Embryonic facial prominence (tissue), 1 donor: ENCODE data around the gene SSU72.
A peak's percentile ranks its signal among the peaks of the same experiment; 100 is the strongest.
"Not testable (repeated sequence)": the region's sequence is repeated elsewhere in the genome, so short reads cannot be mapped to it uniquely, and the experiment has no call there.

Source experiments
- DNase-seq: peaks from one replicate; pipeline ENCODE4 v3.0.0-alpha.2; 2016; ENCODE audit errors: extremely low spot score

The SSU72 gene

DNA sequence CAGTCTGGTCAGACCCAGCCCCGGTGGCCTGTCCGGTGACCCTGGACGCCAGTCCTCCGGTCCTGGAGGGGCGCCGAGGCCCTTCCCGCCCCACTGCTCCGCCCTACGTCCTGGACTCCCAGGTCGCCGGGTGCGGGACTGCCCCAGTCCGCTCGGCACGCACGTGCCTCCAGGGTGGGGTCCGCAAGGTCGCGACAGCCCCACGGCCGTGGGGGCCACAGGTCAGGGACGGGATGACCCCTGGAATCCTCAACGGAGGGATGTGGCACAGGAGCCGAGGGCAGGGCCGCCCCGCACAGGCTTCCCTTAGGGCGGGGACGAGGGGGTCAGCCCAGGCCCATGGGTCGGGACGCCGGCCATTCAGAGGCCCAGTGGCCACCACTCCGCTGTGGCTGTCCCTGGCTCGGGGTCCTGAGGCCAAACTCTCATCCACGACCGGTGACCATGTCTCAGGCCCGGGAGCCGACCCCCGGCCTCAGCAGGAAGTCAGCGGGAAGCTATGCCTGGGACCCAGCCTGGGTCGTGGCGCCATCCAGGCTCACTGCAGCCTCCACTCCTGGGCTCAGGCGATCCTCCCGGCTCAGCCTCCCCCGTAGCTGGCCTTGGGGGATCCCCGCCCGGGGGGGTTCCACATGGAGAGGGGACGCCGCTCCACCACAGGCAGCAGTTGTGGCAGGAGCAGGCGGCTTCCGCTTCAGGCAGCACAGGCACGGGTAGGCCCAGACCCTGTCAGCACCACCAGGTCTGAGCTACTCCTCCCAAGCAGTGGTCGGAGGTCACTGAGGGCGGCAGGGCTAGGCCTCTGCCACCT, 33.6 kb downstream of the SSU72 start:
- DNase-seq, result no peak

DNA sequence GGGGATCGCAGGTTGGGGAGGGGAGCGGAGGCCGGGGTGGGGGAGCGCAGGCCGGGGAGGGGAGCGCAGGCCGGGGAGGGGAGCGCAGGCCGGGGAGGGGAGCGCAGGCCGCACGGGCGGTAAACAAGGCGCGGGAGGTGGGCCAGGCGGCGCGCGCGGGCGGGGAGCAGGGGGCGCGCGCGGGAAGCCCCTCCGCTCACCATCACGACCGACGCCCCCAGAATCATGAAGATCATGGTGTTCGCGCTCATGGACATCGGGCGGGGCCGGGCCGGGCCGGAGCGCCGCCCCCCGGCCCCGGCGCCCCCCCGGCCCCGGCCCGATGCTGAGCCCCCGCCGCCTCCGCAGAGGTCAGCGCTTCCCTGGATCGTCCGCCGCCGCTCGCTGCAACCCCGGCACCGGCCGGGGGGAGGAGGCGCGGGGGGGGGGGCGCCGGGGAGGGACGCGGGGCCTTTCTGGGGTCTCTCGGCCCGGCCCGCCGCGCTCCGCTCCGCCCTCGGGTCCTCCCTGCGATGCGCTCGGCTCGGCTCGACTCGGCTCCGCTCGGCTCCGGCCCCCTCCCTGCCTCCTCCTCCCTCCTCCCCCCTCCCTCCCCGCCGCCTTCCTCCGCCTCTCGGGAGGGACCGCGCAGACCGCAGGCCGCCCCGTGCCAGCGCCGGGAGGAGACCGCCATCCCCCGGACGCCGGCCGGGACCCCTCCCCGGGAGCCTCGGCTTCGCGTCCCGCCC, 34.4 kb downstream of the SSU72 start, which contains the start of gene TMEM240:
TMEM240 (minus strand) TSS at position 535 of the 728 bp plus-strand sequence; CDS start at position 257, 278 bp downstream.
- DNase-seq, result peak; percentile 65

DNA sequence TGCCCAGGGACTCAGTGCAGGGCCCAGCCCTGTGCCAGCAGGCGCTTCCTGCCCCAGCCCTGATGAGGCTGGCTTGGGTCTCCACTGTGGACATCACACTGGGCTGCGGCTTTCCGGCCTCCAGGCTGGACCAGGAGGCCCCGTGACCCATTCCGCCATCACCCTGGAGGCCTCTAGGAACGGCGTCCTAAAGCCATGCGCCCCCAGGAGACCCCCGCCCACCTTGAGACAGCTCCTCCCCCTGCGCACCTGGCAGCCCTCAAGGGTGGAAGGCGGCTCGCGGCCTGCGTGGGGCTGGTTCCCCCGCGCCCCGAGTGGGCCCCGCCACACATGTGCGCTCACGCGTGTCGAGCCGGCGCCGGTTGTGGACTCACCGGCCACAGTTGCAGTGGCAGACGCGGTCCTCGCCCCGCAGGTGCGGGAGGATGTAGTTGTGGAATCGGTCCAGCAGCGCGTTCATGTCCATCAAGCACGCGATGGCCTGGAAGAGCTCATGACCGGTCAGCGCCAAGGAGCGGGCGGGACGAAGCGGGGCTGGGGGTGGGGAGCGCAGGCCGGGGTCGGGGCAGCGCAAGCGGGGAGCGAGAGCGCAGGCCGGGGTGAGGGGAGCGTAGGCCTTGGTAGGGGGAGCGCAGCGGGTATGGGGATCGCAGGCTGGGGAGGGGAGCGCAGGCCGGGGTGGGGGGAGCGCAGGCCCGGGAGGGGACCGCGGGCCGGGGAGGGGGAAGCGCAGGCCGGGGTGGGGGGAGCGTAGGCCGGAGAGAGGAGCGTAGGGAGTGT, 35.2 kb downstream of the SSU72 start:
- DNase-seq, result no peak

DNA sequence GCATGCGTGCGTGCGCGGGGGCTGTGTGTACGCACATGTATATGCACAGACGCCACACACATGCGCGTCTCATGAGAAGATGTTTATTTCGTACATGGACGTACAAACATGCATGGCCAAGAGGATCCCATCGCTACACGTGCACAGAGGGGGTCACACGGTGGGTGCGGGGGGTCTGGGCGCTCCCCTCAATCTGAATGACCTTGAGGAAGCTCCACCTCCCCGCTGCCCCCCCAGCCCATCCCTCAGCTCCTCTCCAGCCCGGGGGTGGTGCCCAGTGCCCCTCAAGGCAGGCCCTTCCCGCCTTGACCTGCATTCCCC, 35.7 kb downstream of the SSU72 start:
- no peak for DNase-seq

DNA sequence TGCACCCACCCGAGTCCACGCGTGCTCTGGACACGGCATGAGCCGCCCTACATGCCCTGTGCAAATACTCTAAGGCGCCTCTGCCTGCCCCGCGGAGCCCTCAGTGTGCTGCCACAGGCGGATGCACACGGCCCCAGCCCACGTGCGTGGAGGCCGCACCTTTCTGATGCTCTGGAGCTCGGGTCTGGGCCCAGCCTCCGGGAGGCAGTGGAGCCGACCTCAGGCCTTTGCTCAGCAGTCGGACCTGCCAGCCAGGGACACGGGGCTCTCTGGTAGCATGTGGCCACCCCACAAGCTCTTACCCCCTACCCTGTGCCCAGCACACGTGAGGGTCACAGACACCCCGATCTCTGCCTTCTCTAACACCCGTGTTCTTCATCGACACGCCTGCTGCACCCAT, 36.3 kb downstream of the SSU72 start:
- DNase-seq, result no peak

DNA sequence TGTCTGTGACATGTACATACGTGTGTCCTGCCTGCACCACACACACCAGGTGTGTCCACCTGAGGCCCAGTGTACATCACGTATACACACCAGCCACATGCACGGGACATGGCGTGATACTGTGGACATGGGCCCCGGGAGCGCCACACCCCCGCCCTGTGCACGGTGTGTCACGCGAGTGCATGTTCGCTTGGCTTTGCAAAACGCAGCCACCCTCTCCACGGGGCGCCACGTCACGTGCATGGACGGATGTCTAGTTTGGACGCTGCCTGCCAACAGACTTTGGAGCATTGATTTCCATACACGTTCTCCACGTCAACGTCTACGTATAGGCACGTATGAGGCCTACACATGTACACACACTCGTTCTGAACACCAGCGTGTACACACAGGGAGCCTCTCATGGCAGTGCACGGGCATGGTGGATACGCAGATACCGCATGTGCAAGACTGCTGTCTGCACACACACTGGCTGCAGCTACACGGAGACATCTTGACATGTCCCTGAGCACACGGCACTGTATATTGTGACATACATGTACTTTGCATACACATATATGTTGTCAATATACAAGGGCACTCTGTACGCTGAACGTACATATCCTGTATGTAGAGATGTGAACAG, 36.9 kb downstream of the SSU72 start:
- DNase-seq, result no peak

DNA sequence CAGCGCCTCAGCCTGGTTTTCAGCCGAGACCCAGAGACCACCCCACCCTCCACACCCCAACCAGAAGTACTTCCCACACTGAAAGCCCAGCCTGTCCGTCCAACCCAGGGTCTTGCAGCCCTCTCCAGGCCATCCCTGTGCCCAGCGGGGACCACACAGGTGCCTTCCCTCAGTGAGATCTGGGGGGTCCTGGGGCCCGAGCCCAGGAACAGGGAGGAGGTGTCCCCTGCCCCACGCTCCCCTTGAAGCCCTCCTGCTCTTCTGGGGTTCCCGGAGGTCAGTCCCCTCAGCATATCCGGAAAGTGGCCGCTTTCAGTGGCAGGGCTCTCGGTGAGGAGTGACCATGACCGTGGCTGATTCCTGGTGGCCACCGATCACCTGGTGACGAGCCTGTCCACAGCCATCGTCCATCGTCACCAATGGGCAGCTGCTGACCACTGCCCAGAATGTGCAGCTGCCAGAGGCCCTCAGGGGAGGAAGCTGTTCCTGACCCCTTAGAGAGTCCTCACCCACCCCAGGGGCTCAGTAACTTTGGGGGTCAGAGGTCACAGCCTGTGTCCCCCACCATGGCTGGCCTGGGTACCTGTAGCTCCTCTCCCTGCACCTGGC, 37.6 kb downstream of the SSU72 start:
- no peak for DNase-seq

DNA sequence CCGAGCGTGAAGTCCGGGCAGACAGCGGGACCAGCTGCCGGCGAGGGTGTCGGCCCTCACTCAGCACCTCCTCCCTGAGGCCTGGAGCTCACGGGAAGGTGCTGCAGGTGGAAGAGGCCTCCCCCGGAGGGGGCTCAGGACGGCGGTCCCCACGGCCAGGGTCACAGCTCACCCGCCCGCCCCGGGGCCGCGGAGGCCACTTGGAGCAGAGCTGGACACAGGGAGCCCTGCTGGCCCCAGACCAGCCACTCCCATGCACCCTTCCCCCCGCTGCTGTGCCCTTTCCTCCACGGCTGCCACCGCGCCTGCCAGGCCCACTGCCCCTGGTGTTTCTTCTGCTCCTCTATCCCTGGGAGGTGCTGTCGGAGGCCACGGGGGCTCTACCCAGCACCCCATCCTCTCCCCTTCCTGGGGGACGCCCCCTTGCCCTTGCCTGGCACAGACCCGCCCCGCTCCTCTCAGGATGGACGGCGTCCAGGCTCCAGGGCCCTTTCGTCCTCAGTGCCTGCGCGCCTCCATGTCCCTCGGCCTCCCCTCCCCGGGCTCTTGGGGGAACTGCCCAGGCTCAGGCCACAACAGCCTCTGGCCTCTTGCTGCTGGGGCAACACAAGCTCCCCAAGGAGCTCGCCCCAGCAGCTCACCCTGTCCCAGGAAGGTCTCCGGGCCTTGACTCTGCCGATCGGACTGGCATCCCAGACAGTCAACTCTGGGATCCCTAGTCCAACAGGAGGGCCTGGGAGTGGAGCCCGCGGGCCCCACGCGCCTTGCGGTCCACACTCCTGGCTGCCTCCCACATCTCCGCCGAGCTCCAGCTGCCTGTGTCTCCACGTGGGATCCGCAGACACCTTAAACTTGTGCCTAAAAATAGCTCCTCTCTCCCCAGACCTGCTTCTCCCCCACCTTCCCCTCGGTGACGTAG, 38.4 kb downstream of the SSU72 start:
- no peak for DNase-seq

DNA sequence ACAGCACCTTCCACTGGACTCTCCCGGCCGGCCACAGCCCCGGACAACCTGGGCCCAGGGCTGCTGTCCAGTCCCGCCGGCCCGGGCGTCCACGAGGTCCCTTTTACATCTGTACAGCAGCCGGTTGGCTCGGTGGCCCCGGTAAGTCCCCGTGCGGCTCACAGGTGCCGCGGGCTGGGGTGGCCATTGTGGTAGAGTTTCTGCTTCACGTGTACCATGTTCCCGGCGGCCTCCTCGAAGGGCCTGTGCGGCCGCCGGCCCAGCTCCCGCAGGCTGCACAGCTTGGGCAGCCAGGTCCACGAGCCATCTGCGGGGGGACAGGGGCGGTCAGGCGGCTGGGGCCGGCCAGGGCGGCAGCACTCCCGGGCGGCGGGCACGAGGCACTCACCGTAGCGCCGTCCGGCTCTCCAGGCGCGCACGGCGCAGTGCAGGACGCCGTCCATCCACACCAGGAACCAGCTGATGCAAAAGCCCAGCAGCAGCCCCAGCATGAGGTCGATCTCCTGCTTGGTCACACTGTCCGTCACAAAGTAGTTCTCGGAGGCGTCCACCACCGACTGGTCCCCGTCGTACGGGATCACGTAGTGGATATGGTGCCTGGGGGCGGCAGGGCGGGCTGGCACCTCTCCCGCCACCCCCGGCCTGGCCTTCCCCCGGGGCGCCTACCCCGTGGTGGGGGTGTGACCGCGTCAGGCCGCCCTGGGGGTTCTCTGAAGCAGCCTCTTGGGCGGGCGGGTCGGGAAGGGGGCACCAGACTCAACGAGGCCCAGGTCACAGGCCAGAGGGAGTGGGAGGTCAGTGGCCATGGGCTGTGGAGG, 39.3 kb downstream of the SSU72 start:
- DNase-seq, result no peak

DNA sequence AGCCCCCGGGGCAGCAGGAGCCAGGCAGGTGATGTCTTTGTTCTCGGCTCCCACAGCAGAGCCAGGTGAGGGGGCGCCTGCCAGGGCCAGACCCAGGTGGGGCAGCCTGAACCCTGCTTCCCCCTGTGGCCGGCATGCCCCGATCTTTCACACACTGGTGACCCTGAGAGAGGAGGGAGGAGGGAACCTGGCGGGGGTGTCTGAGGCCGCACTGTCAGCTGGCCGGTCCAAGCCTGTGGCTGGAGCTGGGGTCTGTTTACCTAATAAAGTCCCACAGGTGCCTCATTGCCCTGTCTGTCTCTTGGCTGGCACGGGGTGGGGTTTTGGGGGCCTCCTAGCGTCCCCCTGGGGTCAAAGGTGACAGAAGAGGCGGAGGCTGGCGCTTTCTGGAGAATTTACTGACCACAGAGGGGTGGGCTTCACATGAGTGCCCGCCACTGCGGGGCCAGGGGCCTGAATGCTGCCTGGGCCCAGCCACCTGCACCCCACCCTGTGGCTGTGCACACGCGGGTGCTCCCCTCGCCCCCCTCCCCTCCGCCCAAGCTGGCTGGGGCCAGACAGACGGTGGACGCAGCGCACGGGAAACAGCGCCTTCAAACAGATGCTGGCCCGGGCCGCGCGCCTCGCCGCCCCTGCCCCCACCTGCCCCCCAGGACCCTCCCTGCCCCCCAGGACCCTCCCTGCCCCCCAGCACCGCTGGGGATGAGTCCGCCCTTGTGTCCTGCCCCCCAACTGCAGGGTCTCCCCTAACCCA, 40.1 kb downstream of the SSU72 start:
- no peak for DNase-seq

DNA sequence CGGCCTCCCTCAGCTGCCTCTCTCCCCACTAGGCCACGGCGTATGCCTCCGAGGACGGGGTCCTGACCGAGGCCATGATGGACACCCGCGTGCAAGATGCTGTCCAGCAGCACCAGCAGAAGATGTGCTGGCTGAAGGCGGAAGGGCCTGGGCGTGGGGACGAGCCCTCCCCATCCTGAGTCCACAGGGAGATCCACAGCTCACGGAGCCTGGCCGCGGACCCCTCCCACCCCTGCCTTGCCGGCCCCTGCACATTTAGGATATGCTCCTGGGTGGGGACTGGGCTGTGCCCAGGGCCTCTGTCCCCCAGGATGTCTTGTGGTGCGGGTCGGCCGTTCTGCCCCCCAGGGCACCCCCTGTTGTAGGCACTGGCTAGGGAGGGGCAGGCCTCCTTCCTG, 40.8 kb downstream of the SSU72 start:
- DNase-seq, result not testable (repeated sequence)

DNA sequence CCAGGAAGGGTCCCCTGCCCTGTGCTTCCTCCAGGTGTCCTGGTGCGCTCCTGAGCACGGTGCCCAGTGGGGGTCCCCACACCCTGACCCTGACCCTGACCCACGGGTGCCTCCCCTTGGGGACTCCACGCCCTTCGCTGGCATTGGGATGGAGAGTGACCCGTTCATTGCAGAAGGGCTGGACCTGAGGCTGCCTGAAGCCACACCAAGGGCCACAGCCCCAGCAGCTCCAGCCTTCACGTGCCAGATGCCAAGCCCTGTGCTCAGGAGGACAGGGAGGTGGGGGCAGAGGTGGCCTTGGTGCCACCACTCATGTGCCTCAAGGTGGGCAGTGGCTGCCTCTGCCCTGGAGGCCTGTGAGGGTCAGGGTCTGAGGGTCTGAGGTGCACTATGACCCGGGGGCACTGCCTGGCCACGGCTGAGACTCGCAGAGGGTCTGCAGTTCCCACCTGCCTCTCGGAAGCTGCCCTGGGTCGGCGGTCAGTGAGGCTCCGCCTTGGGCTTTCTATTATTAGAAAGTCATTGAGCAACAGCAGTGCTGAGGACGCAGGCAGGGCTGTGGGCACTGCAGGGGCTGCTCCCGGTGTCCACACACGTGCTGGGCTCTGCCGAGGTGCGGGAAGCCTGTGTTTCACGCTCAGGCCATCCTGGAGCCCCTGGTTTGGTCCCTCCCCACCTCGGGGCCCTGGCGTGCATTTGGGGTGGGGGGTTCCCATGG, 41.3 kb downstream of the SSU72 start:
- not testable (repeated sequence) for DNase-seq

DNA sequence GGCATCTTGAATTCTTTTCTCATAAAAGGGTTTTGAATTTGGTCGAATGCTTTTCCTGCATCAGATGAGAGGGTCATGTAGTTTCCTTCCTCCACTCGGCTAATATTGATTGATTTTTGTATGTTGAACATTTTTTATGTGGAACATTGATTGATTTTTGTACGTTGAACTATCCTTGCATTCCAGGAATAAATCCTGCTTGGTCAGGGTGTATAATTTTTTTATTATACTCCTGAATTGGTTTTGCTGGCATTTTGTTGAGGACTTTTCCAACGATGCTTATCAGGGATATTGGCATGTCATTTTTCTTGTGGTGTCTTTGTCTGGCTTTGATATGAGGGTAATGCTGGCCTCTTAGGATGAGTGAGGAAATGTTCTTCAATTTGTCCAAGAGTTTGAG, 42.7 kb downstream of the SSU72 start:
- DNase-seq, result no peak

DNA sequence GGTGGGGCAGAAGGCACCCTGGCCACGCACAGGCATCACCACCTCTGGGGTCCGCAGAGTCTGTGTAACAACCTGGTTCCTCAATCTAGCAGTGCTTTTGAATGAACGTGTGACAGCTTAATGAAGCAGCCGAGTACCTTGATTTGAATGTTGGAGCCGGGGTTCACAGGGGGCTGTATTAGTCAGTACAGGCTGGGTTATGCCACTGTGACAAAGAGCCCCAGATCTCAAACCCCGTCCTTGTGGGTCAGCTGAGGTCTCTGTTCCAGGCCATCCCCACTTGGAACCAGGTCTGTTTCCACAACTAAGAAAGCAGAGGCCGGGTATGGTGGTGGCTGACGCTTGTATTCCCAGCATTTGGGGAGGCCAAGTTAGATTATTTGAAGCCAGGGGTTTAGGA, 44.7 kb downstream of the SSU72 start:
- no peak for DNase-seq

DNA sequence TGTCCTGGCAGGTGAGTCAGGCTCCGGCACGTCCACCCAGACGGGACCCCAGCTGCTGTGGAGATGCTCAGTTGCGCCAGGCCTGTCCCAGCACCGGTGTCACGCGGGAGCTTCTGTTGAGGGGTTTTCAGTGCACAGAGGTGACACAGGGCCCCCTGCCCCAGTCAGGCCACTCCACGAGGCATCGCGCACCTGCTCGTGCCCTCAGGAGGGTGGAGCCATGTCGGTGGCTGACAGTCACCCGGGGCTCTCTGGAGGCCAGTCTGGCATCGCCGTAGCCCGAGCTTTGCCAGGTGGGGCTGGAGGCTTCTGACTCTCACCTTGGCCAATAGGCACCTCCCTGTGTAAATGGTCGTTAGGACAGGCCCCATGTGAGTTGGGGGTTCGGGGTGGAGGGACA, 45.3 kb downstream of the SSU72 start:
- no peak for DNase-seq

DNA sequence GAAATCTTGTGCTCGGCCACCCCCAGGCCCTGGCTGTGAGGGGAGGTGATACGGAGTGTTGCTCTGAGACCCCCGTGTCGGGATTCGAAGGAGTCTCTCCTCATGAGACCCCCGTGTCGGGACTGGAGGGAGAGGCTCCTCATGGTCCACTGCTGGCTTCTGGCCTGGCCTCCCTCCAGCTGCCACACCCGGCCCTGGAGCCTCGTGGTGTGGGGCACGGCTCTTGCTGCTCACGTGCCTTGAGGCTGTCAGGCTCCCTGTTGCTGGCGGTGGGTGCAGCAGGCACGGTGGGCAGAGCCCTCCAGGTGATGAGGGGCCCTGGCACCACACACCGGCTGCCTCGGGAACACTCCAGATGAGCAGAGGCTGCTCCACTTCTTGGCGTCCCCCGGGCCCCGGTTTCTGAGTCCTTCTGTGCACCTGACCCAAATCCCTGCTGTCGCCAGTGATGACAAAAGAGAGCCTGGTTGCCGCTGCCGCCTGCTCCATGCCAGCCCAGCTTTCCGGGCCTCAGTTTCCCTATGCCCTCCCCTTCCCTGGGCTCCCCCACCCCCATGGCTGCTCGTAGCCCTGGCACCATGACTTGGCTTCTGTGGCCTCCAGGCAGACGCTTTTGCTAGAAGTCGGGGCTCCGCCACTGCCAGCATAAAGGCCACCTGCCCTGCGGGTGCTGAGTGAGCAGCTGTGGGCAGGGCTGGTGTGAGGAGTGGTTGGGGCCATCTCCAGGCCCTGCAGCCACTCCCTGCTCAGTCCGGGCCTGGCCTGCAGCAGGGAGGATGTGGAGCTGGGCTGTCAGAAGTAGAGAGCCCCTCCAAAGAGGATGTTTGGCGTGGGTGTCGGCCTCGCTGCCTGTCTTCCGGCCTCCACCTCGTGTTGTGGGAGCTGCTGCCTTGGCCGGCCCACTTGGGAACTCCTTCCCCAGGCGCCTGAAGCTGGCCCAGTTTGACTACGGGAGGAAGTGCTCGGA, 46.1 kb downstream of the SSU72 start:
- no peak for DNase-seq
